OCI-LY1 (cell line): ENCODE measurements around the gene IFTAP.
A peak's percentile ranks its signal among the peaks of the same experiment; 100 is the strongest.

ENCODE experiments used
- EZH2 ChIP-seq: fragments of 200-600 bp; sonication (generic), shearing (Covaris generic); IDR thresholded peaks from 2 replicates; pipeline ENCODE4 v1.8.0; 2017; ENCODE audit warnings: borderline replicate concordance, mixed run types, mild to moderate bottlenecking, antibody characterized with exemption, low read length, moderate library complexity, mixed read lengths
- TF ChIP-seq, protein P1 (sequence below): fragments of 200-600 bp; sonication (generic), shearing (Covaris generic); IDR thresholded peaks from 2 replicates; pipeline ENCODE4 v1.5.1; 2017; ENCODE audit warnings: mild to moderate bottlenecking, antibody characterized with exemption, low read length, moderate library complexity, mixed read lengths

DNA sequence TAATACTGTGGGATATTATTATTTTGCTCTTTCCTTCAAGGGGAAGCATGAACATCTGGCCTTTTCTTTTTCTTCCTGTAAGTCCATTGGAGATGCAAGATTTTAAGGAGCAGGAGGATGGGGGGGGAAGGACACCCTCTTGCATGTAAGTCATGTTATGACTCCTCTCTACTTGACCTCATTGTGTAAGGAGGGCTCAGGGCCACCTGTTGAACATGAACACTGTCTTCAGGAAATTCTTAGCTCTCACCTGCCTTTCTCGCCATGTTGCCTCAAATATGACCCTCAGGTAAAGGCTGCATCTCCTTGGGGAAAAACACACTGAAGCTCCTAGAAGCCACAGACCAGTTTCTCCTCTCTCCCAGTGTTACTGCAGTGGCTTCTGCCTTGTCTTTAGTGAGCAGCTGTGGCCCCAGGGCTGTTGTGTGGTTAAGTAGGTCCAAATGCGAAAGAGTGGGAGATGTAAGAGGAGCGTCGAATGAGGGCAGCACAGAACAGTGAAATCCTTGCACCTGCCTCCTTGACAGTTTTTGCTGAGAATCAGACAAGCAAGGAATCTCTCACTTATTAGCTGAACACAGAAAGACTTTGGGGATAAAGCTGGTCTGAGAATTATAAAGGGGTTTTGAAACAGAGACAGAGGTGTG, 27.8 kb upstream of the IFTAP start:
- TF ChIP-seq, protein P1, sequence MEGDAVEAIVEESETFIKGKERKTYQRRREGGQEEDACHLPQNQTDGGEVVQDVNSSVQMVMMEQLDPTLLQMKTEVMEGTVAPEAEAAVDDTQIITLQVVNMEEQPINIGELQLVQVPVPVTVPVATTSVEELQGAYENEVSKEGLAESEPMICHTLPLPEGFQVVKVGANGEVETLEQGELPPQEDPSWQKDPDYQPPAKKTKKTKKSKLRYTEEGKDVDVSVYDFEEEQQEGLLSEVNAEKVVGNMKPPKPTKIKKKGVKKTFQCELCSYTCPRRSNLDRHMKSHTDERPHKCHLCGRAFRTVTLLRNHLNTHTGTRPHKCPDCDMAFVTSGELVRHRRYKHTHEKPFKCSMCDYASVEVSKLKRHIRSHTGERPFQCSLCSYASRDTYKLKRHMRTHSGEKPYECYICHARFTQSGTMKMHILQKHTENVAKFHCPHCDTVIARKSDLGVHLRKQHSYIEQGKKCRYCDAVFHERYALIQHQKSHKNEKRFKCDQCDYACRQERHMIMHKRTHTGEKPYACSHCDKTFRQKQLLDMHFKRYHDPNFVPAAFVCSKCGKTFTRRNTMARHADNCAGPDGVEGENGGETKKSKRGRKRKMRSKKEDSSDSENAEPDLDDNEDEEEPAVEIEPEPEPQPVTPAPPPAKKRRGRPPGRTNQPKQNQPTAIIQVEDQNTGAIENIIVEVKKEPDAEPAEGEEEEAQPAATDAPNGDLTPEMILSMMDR: peak; percentile 50
- TF ChIP-seq EZH2: no peak
